Hepatocyte (in vitro differentiated cells): Measurements from ENCODE around the gene DNAJA4. TPM values are rescaled to one million over a fixed set of nuclear protein-coding genes. Genes with fewer than 3 reads are reported as not detected.

ENCODE experiments used
- DNase-seq: peaks from one replicate; pipeline ENCODE4 v3.0.0-alpha.2; 2016; ENCODE audit warnings: low spot score
- H2AFZ ChIP-seq: fragments of 200-600 bp; sonication (generic); 2 replicates; pipeline ENCODE4 v1.6.0; 2016; ENCODE audit warnings: antibody characterized with exemption, mild to moderate bottlenecking
- H3K27ac ChIP-seq: fragments of 200-600 bp; sonication (generic); 2 replicates; pipeline ENCODE4 v1.5.1; 2016; ENCODE audit warnings: mild to moderate bottlenecking
- H3K27me3 ChIP-seq: fragments of 200-600 bp; sonication (generic); 2 replicates; pipeline ENCODE4 v1.6.1; 2016
- H3K36me3 ChIP-seq: fragments of 200-600 bp; sonication (generic); replicated peaks from 2 replicates; pipeline ENCODE4 v1.5.1; 2016; ENCODE audit warnings: low read depth; ENCODE audit not compliant: insufficient read depth
- H3K4me1 ChIP-seq: fragments of 200-600 bp; sonication (generic); 2 replicates; pipeline ENCODE4 v1.5.1; 2016; ENCODE audit warnings: mild to moderate bottlenecking, moderate library complexity; ENCODE audit not compliant: insufficient read depth
- H3K4me2 ChIP-seq: fragments of 200-600 bp; sonication (generic); 2 replicates; pipeline ENCODE4 v1.6.0; 2016
- H3K4me3 ChIP-seq: fragments of 200-600 bp; sonication (generic); 2 replicates; pipeline ENCODE4 v1.5.1; 2016; ENCODE audit warnings: mild to moderate bottlenecking
- H3K79me2 ChIP-seq: fragments of 200-600 bp; sonication (generic); 2 replicates; pipeline ENCODE4 v1.6.0; 2017; ENCODE audit warnings: mild to moderate bottlenecking
- H3K9me2 ChIP-seq: fragments of 200-600 bp; sonication (generic); replicated peaks from 2 replicates; pipeline ENCODE4 v1.6.0; 2017; ENCODE audit warnings: mild to moderate bottlenecking; ENCODE audit not compliant: insufficient read depth
- H3K9me3 ChIP-seq: fragments of 200-600 bp; sonication (generic); 2 replicates; pipeline ENCODE4 v1.5.1; 2016; ENCODE audit warnings: low read depth, mild to moderate bottlenecking
- H4K20me1 ChIP-seq: fragments of 200-600 bp; sonication (generic); 2 replicates; pipeline ENCODE4 v1.6.0; 2016; ENCODE audit warnings: mild to moderate bottlenecking; ENCODE audit not compliant: insufficient read depth, poor library complexity, severe bottlenecking
- EZH2 ChIP-seq: fragments of 200-600 bp; sonication (generic); IDR thresholded peaks from 2 replicates; pipeline ENCODE4 v1.6.1; 2016; ENCODE audit warnings: antibody characterized with exemption, mild to moderate bottlenecking, borderline replicate concordance
- EZH2phosphoT487 ChIP-seq: fragments of 200-600 bp; sonication (generic); IDR thresholded peaks from one replicate; pipeline ENCODE4 v1.6.1; 2018; ENCODE audit warnings: antibody characterized with exemption, mild to moderate bottlenecking, low read depth, moderate library complexity; ENCODE audit not compliant: unreplicated experiment, severe bottlenecking
- WGBS: methylation state at CpG from one replicate; pipeline ENCODE4 v1.1.6; 2016; ENCODE audit warnings: low lambda C conversion rate; ENCODE audit errors: missing lambda C conversion rate; 5-methylcytosine and 5-hydroxymethylcytosine counted together
- polyA plus RNA-seq: library from polyadenylated mRNA; unstranded; fragments of >200 nt; fragmentation: Nextera tagmentation; extraction: Ambion mirVana; gene quantifications from 2 replicates; pipeline ENCODE4 v1.2.1, GENCODE V29; 2016
- total RNA-seq: library from RNA; depleted of rRNA; stranded (reverse); fragments of >200 nt; gene quantifications from 2 replicates; pipeline ENCODE4 v1.2.3, GENCODE V29; 2014
- TF ChIP-seq, protein P1 (sequence below): fragments of 200-600 bp; sonication (generic); IDR thresholded peaks from 2 replicates; pipeline ENCODE4 v1.5.1; 2016; ENCODE audit warnings: antibody characterized with exemption, mild to moderate bottlenecking; ENCODE audit not compliant: poor library complexity

The DNAJA4 gene
- total and polyA plus RNA-seq, 2 experiments from 2014 or later = 2.8 to 3.6 TPM

- Histone ChIP-seq H3K36me3 (no peaks in the 10 kb centered on the region), H3K79me2 (no peaks in the 10 kb centered on the region), H3K9me2 (no peaks in the 10 kb centered on the region), H3K9me3 (no peaks in the 10 kb centered on the region), H2AFZ (no peak overlapping the region), H3K27ac (no peak overlapping the region), H3K4me2 (no peak overlapping the region), H3K4me1 (peaks cover 3% of the 10 kb centered on the region), H3K27me3 (no peaks in the 10 kb centered on the region), H3K4me3 (no peak overlapping the region), H4K20me1 (no peaks in the 10 kb centered on the region)
- 92% methylated on average over 3 of the region's 3 CpGs for WGBS
- no peak for TF ChIP-seq EZH2phosphoT487
- TF ChIP-seq, protein P1, sequence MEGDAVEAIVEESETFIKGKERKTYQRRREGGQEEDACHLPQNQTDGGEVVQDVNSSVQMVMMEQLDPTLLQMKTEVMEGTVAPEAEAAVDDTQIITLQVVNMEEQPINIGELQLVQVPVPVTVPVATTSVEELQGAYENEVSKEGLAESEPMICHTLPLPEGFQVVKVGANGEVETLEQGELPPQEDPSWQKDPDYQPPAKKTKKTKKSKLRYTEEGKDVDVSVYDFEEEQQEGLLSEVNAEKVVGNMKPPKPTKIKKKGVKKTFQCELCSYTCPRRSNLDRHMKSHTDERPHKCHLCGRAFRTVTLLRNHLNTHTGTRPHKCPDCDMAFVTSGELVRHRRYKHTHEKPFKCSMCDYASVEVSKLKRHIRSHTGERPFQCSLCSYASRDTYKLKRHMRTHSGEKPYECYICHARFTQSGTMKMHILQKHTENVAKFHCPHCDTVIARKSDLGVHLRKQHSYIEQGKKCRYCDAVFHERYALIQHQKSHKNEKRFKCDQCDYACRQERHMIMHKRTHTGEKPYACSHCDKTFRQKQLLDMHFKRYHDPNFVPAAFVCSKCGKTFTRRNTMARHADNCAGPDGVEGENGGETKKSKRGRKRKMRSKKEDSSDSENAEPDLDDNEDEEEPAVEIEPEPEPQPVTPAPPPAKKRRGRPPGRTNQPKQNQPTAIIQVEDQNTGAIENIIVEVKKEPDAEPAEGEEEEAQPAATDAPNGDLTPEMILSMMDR = no peak
- no peak for DNase-seq
Observed at GRCh38 chr15:78225783-78226541, 38.4 kb upstream of the DNAJA4 start.

DNA sequence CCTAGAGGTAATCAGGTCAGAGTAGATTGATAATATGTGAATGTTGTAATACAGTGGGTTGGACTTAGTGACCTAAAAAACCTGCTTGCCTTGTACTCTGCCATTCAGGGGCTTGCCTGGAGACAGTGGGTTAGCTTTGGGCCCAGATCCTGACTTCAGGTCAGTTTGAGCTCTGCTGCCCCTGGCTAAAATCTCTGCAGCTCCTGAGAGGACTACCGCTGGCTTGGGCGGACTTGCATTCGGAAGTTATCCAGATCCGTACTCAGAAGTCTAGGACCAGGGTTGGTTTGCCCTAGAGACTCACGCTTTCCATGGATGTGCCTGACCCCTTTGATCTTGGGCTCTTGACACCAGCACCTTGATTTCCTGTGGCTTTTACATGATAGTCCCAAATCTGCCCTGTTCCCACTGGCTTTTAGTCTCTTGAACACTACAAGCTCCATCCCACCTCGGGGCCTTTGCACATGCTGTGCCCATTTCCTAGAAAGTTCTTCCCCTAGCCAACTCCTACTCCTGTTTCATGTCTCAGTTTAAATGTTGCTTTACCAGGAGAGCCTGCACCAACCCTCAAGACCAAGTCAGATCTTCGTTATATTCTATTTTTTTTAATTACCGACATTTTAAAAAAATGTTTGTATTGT is 35.9 kb upstream of the DNAJA4 start:
- Histone ChIP-seq H3K27me3 (no peaks in the 10 kb centered on the region), H3K79me2 (no peaks in the 10 kb centered on the region), H3K4me1 (no peaks in the 10 kb centered on the region), H3K9me3 (no peaks in the 10 kb centered on the region), H3K9me2 (no peaks in the 10 kb centered on the region), H4K20me1 (no peaks in the 10 kb centered on the region), H2AFZ (no peak overlapping the region), H3K4me2 (no peak overlapping the region), H3K4me3 (no peak overlapping the region), H3K27ac (no peak overlapping the region), H3K36me3 (no peaks in the 10 kb centered on the region)
- no peak for DNase-seq
- 96% methylated on average over 8 of the region's 8 CpGs for WGBS
- TF ChIP-seq, protein P1 = no peak
- TF ChIP-seq EZH2 = no peak
- no peak for TF ChIP-seq EZH2phosphoT487

DNA sequence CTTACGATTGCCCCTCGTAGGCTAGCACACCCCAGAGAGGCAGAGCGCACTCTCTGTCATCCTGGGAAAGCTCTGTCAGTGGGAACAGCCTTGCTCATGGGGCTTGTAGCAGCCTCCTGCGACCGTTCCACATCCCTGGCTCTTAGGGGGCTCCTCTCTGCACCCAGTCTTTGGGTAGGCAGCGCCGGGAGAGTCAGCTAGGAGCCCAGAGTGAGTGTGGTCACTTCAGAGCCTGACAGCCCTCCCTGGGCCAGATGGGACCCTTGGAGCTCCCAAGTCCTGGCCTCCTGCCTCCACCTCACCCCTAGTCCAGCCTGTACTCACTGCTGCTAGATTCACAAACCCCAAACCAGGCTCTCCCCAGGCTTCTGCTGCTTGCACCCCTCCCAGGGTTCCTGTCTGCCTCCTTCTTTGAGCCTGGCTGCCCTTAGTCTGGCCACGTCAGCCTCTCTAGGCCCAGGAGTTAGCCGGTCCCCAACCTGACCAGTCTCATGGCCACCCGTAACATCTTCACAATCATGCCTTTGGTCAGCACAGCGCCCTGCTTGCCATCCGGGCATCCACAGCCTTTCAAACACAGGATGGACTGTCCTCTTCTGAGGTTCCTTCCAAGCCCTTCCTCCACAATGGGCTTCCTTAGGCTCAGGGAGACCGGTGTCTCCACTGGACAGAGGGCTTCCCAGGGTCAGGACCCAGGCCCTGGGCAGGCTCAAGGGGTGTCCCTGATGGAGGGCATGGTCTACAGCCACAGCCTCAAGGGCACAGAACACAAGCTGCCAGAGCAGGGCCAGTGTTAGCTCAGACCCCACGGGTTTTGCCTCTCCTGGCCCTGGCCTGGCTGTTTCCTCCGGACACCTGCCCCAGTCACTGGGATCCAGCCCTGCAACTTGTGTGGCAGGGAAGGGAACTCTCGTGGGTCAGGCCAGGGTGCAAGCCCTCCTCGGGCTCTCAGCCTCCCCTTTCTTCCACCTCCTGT is 34.6 kb upstream of the DNAJA4 start:
- no peak for DNase-seq

More for the DNA sequence above, 34.6 kb upstream of the DNAJA4 start:
- H3K36me3 ChIP-seq = no peaks in the 10 kb centered on the region
- no peaks in the 10 kb centered on the region for H3K9me3 ChIP-seq
- H3K27ac ChIP-seq = no peak overlapping the region
- no peak overlapping the region for H3K4me2 ChIP-seq
- H3K4me3 ChIP-seq = no peak overlapping the region
- no peaks in the 10 kb centered on the region for H4K20me1 ChIP-seq
- TF ChIP-seq EZH2phosphoT487 (no peak), EZH2 (no peak)
- TF ChIP-seq, protein P1 = no peak
- no peaks in the 10 kb centered on the region for H3K4me1 ChIP-seq
- H3K27me3 ChIP-seq = no peaks in the 10 kb centered on the region
- WGBS = 92% methylated on average over 17 of the region's 17 CpGs
- H3K9me2 ChIP-seq = no peaks in the 10 kb centered on the region
- H2AFZ ChIP-seq = no peak overlapping the region
- no peaks in the 10 kb centered on the region for H3K79me2 ChIP-seq
